GM23338 (cell line): Measurements from ENCODE around the gene MROH2B. TPM values are rescaled to one million over a fixed set of nuclear protein-coding genes. Genes with fewer than 3 reads are reported as not detected.

ENCODE experiments used
- ATAC-seq: fragments of 200-7000 bp; cut with Tn5 transposase; 3 replicates; pipeline ENCODE4 v1.9.1; 2020
- DNase-seq: peaks from one replicate; pipeline ENCODE4 v3.0.0-alpha.2; 2015; ENCODE audit warnings: low spot score
- H2AFZ ChIP-seq: fragments of 200-600 bp; sonication (generic); 2 replicates; pipeline ENCODE4 v1.8.0; 2016; ENCODE audit warnings: antibody characterized with exemption, mild to moderate bottlenecking, moderate library complexity
- H3F3A ChIP-seq: fragments of 200-600 bp; sonication (generic); replicated peaks from 2 replicates; pipeline ENCODE4 v1.8.0; 2017; ENCODE audit warnings: antibody characterized with exemption, mixed run types, low read depth
- H3K27ac ChIP-seq: fragments of 200-600 bp; sonication (generic); 2 replicates; pipeline ENCODE4 v1.6.1; 2016; ENCODE audit warnings: low read depth
- H3K27me3 ChIP-seq: fragments of 200-600 bp; sonication (generic); 2 replicates; pipeline ENCODE4 v1.8.0; 2016; ENCODE audit warnings: mild to moderate bottlenecking, mixed run types, moderate library complexity; ENCODE audit not compliant: insufficient read depth
- H3K36me3 ChIP-seq: fragments of 200-600 bp; sonication (generic); 2 replicates; pipeline ENCODE4 v1.8.0; 2016; ENCODE audit warnings: mild to moderate bottlenecking; ENCODE audit not compliant: insufficient read depth
- H3K4me1 ChIP-seq: fragments of 200-600 bp; sonication (generic); 2 replicates; pipeline ENCODE4 v1.8.0; 2016; ENCODE audit warnings: mild to moderate bottlenecking, moderate library complexity; ENCODE audit not compliant: insufficient read depth
- H3K4me2 ChIP-seq: fragments of 200-600 bp; sonication (generic); 2 replicates; pipeline ENCODE4 v1.7.1; 2017; ENCODE audit warnings: mixed run types
- H3K4me3 ChIP-seq: fragments of 200-600 bp; sonication (generic); 2 replicates; pipeline ENCODE4 v1.6.1; 2016; ENCODE audit warnings: mixed run types
- H3K79me2 ChIP-seq: fragments of 200-600 bp; sonication (generic); replicated peaks from 2 replicates; pipeline ENCODE4 v1.8.0; 2017; ENCODE audit warnings: mild to moderate bottlenecking; ENCODE audit not compliant: insufficient read depth
- H3K9me2 ChIP-seq: fragments of 200-600 bp; sonication (generic); 2 replicates; pipeline ENCODE4 v1.8.0; 2017; ENCODE audit not compliant: insufficient read depth
- H4K20me1 ChIP-seq: fragments of 200-600 bp; sonication (generic); replicated peaks from 2 replicates; pipeline ENCODE4 v1.8.0; 2017; ENCODE audit warnings: mild to moderate bottlenecking; ENCODE audit not compliant: insufficient read depth
- H3K27ac Mint-ChIP-seq: 2 replicates; pipeline ENCODE4 v1.8.0; 2020; ENCODE audit warnings: inconsistent platforms, mild to moderate bottlenecking, moderate library complexity, mixed read lengths
- H3K27me3 Mint-ChIP-seq: 3 replicates; pipeline ENCODE4 v1.8.0; 2022; ENCODE audit warnings: low read depth, mild to moderate bottlenecking, moderate library complexity, mixed read lengths, inconsistent platforms; ENCODE audit not compliant: insufficient read depth, poor library complexity
- H3K36me3 Mint-ChIP-seq: 3 replicates; pipeline ENCODE4 v1.8.0; 2021; ENCODE audit warnings: low read depth, mild to moderate bottlenecking, inconsistent platforms, moderate library complexity, mixed read lengths
- H3K4me1 Mint-ChIP-seq: 3 replicates; pipeline ENCODE4 v1.8.0; 2020; ENCODE audit warnings: mild to moderate bottlenecking, inconsistent platforms, mixed read lengths
- H3K4me3 Mint-ChIP-seq: 3 replicates; pipeline ENCODE4 v1.8.0; 2021; ENCODE audit warnings: moderate library complexity, mild to moderate bottlenecking, inconsistent platforms, mixed read lengths
- H3K9me3 Mint-ChIP-seq: 3 replicates; pipeline ENCODE4 v1.8.0; 2020; ENCODE audit warnings: moderate library complexity, mild to moderate bottlenecking, inconsistent platforms, mixed read lengths
- CREB1 ChIP-seq: fragments of 250-450 bp; sonication (Bioruptor Pico); IDR thresholded peaks from 2 replicates; pipeline ENCODE4 v1.5.0; 2020; ENCODE audit warnings: low read depth, mild to moderate bottlenecking, moderate library complexity
- ETS1 ChIP-seq: IDR thresholded peaks from 2 replicates; pipeline ENCODE4 v1.6.1; 2016; ENCODE audit warnings: antibody characterized with exemption
- EZH2 ChIP-seq: fragments of 200-600 bp; sonication (generic); IDR thresholded peaks from one replicate; pipeline ENCODE4 v1.8.0; 2017; ENCODE audit warnings: antibody characterized with exemption, mild to moderate bottlenecking, low read depth; ENCODE audit not compliant: unreplicated experiment
- EZH2phosphoT487 ChIP-seq: fragments of 200-600 bp; sonication (generic); IDR thresholded peaks from one replicate; pipeline ENCODE4 v1.8.1; 2018; ENCODE audit warnings: antibody characterized with exemption; ENCODE audit not compliant: unreplicated experiment
- JUNB ChIP-seq: IDR thresholded peaks from one replicate; pipeline ENCODE4 v1.6.1; 2016; ENCODE audit warnings: antibody characterized with exemption; ENCODE audit not compliant: unreplicated experiment
- NANOG ChIP-seq: IDR thresholded peaks from 2 replicates; pipeline ENCODE4 v1.6.1; 2016; ENCODE audit warnings: antibody characterized with exemption, borderline replicate concordance
- POLR2AphosphoS5 ChIP-seq: IDR thresholded peaks from 2 replicates; pipeline ENCODE4 v1.6.1; 2016; ENCODE audit warnings: antibody characterized with exemption, low read depth
- STAT1 ChIP-seq: IDR thresholded peaks from one replicate; pipeline ENCODE4 v1.6.1; 2016; ENCODE audit warnings: antibody characterized with exemption; ENCODE audit not compliant: unreplicated experiment
- ZNF114 ChIP-seq: fragments of 250-450 bp; sonication (Bioruptor Pico); IDR thresholded peaks from 2 replicates; pipeline ENCODE4 v1.5.0; 2020; ENCODE audit warnings: mild to moderate bottlenecking, moderate library complexity
- ZNF331 ChIP-seq: fragments of 250-450 bp; sonication (Bioruptor Pico); IDR thresholded peaks from 2 replicates; pipeline ENCODE4 v1.5.0; 2020; ENCODE audit warnings: low read depth, mild to moderate bottlenecking, moderate library complexity
- ZNF462 ChIP-seq: fragments of 250-450 bp; sonication (Bioruptor Pico); IDR thresholded peaks from 2 replicates; pipeline ENCODE4 v1.5.0; 2020; ENCODE audit warnings: mild to moderate bottlenecking, moderate library complexity
- polyA plus RNA-seq: library from polyadenylated mRNA; unstranded; fragments of >200 nt; fragmentation: Nextera tagmentation; extraction: Ambion mirVana; gene quantifications from 2 replicates; pipeline ENCODE4 v1.2.1, GENCODE V29; 2016
- total RNA-seq: library from RNA; depleted of rRNA; stranded (reverse); fragments of >200 nt; shearing (Covaris generic); gene quantifications from 2 replicates; pipeline ENCODE4 v1.2.3, GENCODE V29; 2014
- TF ChIP-seq, protein P1 (sequence below): IDR thresholded peaks from one replicate; pipeline ENCODE4 v1.6.1; 2018; ENCODE audit warnings: antibody characterized with exemption; ENCODE audit not compliant: unreplicated experiment
- TF ChIP-seq, protein P2 (sequence below), 2 experiments: fragments of 200-600 bp in 1 of 2; sonication (generic) in 1 of 2; conservative IDR thresholded peaks; 2 replicates each; pipeline versions ENCODE4 v1.5.1 to v1.6.1; 2016 to 2017; ENCODE audit warnings: antibody characterized with exemption in 2 of 2, low read depth in 2 of 2, mild to moderate bottlenecking in 2 of 2, moderate library complexity in 1 of 2

MROH2B gene
- total and polyA plus RNA-seq, 2 experiments from 2014 or later = not detected

DNA sequence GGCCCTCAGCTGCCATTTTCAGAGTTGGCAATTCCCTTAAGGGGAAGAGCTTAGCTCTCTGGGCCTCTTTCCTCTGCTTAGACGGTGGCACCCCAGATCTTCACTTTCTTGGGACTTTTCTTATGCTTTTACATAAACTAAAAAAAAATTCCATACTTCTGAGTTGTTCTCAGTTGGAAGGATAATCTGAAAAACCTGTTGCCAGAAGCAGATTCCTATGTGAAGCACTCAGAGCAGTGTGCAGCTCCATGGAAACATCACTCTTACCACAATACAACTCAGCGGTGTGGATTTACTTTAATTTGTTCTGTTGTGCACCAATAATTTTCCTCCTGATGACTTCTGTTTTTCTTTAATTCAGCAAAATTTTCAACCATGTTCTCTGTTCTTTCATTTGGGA lies 44.1 kb upstream of the MROH2B start:
- Histone ChIP-seq H2AFZ (peak overlapping the region; percentile 49; the same call in 1 of the 2 replicates), H3K79me2 (no peaks in the 10 kb centered on the region), H3K4me3 (no peak overlapping the region), H3K36me3 (no peaks in the 10 kb centered on the region), H3K4me2 (no peak overlapping the region), H3F3A (no peaks in the 10 kb centered on the region), H4K20me1 (no peaks in the 10 kb centered on the region), H3K9me2 (0 out of 2 replicates have a peak, but pooled peaks cover 2% of the 10 kb centered on the region), H3K4me1 (no peaks in the 10 kb centered on the region), H3K27me3 (no peaks in the 10 kb centered on the region), H3K27ac (no peak overlapping the region)
- Mint-ChIP-seq H3K27me3 (no peaks in the 10 kb centered on the region), H3K27ac (no peak overlapping the region), H3K4me3 (no peak overlapping the region), H3K4me1 (no peaks in the 10 kb centered on the region), H3K9me3 (no peaks in the 10 kb centered on the region), H3K36me3 (no peaks in the 10 kb centered on the region)
- no peak for ATAC-seq
- no peak for TF ChIP-seq ETS1
- no peak for TF ChIP-seq ZNF331 (CRISPR knock-in tag)
- no peak for TF ChIP-seq STAT1
- TF ChIP-seq CREB1 (CRISPR knock-in tag) = no peak
- TF ChIP-seq NANOG = no peak
- TF ChIP-seq JUNB = no peak
- TF ChIP-seq ZNF114 (CRISPR knock-in tag) = no peak
- TF ChIP-seq, protein P1, sequence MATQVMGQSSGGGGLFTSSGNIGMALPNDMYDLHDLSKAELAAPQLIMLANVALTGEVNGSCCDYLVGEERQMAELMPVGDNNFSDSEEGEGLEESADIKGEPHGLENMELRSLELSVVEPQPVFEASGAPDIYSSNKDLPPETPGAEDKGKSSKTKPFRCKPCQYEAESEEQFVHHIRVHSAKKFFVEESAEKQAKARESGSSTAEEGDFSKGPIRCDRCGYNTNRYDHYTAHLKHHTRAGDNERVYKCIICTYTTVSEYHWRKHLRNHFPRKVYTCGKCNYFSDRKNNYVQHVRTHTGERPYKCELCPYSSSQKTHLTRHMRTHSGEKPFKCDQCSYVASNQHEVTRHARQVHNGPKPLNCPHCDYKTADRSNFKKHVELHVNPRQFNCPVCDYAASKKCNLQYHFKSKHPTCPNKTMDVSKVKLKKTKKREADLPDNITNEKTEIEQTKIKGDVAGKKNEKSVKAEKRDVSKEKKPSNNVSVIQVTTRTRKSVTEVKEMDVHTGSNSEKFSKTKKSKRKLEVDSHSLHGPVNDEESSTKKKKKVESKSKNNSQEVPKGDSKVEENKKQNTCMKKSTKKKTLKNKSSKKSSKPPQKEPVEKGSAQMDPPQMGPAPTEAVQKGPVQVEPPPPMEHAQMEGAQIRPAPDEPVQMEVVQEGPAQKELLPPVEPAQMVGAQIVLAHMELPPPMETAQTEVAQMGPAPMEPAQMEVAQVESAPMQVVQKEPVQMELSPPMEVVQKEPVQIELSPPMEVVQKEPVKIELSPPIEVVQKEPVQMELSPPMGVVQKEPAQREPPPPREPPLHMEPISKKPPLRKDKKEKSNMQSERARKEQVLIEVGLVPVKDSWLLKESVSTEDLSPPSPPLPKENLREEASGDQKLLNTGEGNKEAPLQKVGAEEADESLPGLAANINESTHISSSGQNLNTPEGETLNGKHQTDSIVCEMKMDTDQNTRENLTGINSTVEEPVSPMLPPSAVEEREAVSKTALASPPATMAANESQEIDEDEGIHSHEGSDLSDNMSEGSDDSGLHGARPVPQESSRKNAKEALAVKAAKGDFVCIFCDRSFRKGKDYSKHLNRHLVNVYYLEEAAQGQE = no peak
- TF ChIP-seq ZNF462 = no peak
- no peak for TF ChIP-seq EZH2
- TF ChIP-seq, protein P2, sequence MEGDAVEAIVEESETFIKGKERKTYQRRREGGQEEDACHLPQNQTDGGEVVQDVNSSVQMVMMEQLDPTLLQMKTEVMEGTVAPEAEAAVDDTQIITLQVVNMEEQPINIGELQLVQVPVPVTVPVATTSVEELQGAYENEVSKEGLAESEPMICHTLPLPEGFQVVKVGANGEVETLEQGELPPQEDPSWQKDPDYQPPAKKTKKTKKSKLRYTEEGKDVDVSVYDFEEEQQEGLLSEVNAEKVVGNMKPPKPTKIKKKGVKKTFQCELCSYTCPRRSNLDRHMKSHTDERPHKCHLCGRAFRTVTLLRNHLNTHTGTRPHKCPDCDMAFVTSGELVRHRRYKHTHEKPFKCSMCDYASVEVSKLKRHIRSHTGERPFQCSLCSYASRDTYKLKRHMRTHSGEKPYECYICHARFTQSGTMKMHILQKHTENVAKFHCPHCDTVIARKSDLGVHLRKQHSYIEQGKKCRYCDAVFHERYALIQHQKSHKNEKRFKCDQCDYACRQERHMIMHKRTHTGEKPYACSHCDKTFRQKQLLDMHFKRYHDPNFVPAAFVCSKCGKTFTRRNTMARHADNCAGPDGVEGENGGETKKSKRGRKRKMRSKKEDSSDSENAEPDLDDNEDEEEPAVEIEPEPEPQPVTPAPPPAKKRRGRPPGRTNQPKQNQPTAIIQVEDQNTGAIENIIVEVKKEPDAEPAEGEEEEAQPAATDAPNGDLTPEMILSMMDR (conservative IDR thresholded peaks at IDR 0.05; ENCODE audit: low read depth in 2 of 2) = no peak
- TF ChIP-seq EZH2phosphoT487 = no peak
- TF ChIP-seq POLR2AphosphoS5 = no peak
- peak; percentile 2 for DNase-seq
